HG03196 (cell line): ENCODE results near the gene MGAT4B.
A peak's percentile ranks its signal among the peaks of the same experiment; 100 is the strongest.

Experiments used
- ATAC-seq: cut with Tn5 transposase; IDR thresholded peaks from one replicate; pipeline ENCODE4 v1.9.1; 2021; ENCODE audit not compliant: unreplicated experiment

Gene MGAT4B

DNA sequence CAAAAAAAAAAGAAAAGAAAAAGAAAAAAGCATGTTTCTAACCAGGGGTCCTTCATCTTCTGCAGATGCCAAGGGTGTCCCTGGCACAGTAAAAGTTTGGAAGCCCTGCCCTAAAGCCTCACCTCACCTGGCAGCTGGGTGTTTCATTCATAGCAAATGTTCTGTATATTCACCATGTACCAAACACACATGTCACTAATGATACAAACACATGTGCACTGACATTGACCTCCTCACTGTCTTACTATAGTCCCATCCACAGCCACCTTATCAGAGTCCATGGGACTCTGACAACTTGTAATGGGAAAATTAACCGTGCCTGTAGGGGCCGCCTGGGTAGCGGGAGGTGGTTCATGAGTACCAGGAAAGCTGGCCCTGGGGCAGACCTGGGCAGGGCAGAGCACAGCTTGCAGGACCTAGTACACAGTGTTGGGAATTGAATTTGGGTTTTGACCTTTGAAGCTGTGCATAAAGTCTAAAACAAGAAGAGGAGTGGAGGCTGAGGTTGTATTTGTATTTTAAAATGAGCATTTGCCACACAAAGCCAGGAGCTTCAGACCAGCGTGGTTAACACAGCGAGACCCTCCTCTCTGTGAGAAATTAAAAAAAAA is 6.4 kb upstream of the MGAT4B start:
- no peak for ATAC-seq

DNA sequence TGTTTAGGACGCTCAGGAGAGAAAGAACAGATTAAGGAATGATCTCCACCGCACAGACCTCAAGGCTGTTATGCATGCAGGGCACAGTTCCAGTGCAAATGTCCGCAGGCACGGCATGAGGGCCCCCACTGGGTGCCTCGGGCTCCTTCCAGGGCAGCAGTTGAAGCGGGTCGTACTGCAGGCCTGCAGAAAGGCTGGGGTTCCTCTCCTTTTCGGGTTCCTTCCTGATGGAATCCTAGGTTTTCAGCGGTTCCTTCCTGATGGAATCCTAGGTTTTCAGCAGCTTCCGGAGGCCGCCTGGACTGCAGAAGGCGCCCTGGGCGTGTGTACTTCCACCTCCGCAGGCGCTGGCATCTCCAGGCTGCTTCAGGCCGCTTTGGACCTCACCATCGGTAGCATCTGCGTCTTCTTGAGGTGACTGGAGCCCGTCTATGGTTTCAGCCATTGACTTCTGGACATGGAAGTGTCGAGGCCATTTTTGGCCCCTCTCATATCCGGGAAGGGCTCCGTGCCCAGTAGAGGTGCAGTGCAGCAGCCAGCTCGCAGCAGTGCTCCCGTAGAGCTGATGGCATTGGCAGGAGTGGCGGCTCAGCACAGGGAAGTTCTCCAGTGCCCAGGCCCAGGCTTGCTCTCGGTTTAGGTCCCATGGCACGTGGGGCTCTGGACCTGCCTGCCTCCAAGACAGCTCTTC is 5.6 kb upstream of the MGAT4B start:
- ATAC-seq: no peak

DNA sequence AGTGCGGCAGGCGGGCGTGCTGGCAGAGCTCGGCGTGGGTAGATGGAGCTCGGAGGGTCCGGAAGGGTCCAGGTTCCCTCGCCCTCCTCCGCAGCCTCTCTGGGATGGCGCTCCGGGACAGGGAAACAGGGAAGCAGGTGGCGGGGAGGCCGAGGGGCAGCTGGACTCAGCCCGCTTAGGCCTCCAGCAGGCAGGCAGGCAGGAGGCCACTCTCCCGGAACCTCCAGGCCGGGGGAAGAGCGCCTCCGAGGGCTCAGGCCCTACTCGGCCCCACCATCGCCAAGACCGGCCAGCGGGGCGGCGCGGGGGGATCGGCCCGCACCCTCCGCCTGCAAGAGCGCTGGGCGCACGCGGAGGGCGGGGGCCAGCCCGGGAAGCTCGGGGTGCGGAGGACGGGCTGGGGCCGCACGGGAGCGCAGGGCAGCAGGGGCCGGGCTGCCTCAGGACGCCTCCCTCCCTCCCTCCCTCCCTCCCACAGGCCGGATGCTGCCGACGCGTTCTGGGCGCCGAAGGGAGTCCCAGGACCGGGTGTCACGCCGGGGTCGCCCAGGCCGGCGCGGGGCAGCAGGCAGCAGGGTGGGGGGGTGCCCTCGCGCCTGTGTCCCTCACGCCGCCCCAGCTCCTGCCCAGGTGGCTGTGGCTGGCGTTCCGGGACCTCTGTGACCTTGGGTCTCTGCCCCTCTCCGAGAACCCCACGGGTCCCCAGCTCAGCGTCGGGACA is 977 bp downstream of the MGAT4B start:
- peak; percentile 18 for ATAC-seq

DNA sequence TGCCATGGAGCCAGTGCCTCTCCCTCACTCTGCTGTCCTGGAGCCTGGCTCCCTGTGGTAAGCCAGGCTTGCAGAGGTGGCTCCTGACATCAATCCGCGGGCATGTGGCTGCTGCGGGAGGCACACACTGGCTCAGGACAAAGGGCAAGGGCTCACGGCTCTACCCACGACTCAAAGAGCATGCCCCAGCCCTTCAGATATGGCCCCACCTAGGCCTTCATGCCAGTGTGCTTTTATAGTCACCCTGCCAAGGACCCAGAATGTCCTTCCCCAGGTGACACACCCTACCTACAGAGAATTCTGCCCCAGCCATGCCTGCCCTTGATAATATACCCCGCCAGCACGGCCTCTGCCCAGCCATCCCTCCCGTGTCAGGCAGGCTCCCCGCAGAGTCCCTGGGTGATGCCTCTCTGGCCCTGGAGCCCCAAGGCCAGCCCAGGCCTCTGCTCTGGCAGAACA is 1.6 kb downstream of the MGAT4B start:
- ATAC-seq: no peak

DNA sequence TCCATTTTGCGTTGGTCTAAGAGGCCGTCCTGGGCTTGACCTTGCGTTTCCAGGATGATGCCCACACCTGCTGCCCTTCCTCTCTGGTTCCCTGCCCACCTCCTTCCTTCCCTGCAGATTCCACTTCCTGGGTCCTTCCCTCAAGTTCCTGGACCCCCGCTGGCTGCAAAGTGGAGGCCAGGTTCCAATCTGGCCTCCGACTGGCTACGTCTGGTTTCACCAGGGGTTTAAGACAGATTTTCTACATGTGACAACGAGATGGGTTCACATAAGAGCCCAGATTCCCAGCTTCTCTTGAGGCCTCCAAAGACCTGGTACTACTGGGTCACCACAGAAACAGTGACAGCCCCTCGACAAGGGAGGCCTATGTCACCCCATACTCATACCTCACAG is 2.1 kb downstream of the MGAT4B start:
- ATAC-seq: no peak

DNA sequence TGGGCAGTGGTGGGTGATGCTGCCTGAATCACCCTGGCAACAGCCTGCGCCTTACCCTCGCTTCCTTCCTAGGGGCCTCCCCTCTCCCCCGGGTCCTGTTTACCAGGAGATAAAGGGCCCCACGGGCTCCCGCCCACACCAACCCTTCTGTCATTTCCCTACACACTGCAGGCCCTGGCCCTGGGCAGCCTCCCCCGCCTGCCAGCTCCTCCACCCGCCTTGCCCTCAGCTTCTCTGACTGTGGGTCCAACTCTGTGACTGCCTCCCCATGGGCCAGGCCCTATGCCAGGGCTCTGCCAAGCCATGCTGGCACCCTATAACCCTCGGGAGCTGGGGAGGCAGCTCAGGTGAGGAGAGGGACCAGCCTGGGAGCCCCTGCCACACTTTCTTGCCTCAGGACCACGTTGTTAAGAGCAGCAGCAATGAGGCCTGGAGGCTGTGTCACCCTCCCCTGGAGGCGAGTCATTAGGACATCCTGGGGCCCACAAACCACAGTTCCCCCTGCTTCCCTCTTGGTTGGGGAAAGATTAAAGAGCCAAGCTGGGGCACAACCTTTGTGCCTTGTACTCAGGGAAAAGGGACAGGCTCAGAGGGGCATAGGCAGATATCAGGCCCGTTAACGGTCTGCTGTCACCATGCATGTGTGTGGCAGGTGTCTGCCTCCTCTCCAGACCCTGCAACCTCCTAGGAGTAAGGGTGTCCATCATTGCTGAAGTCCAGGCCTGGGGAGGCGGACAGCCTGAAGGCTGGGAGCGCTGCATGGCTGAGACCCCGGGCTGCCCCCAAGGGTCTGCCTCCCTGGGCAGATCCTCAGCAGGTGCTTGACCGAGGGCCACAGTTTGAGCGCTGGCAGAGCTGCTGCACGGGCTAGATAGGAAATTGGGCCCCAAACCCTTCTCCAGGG is 2.8 kb downstream of the MGAT4B start:
- no peak for ATAC-seq

DNA sequence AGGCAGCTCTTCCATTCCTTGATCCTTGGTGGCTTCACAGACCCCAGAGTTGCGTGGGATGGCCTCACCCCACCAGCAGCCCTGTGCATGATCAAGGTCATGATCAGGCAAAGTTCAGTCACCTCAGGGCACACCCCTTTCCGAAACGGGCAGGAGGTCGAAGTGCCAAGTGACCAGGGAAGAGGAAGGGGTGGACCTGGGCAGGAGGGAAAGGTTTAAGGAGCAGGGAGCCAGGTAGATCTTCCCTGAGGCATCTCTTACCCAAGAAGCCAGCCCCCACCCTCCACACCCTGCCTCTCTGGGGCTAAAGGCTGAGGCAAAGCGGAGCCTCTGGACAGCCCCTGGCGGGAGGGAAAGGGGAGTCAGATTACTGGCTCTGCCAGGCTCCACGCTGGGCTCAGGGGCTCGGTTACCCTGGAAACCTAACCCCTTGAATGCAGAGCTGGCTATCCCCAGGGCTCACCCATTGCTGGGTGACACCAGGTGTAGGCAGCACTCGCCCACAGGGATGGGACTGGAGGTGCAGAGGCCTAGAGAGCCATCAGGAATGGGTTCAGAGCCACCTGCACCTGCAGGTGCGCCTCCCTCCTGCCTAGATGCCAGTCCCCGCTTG is 3.6 kb downstream of the MGAT4B start:
- ATAC-seq: no peak

DNA sequence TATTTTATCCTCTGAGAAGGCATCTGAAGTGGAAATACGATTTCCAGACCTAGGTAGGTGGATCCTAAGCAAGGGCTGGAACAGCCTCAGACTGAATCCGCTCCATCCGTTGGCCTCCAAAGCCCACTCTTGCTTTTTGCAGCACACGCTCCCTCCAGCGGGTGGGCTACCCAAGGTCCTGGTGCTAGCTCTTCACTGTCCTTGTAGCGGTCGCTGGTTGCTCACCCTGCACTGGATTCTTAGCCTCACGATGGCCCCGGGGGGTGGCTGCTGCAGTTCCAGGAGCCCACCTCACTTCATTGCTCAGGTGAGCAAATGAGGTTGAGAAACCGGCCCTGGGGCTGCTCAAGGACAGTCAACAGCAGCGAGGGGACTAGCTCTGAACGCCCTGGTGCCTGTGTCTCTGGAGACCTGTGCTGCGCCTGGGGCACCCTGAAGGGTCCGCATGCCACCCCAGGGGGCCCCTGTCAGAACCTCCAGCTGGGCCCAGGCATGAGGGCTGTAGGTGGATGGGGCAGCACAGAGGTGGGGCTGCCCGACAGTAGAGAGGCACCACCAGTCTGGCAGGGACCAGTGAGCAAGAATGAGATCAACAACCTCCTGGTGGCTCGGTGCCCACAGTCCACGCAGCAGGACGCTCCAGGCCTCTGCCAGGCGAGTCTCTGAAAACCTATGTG is 4.3 kb downstream of the MGAT4B start:
- ATAC-seq: no peak

DNA sequence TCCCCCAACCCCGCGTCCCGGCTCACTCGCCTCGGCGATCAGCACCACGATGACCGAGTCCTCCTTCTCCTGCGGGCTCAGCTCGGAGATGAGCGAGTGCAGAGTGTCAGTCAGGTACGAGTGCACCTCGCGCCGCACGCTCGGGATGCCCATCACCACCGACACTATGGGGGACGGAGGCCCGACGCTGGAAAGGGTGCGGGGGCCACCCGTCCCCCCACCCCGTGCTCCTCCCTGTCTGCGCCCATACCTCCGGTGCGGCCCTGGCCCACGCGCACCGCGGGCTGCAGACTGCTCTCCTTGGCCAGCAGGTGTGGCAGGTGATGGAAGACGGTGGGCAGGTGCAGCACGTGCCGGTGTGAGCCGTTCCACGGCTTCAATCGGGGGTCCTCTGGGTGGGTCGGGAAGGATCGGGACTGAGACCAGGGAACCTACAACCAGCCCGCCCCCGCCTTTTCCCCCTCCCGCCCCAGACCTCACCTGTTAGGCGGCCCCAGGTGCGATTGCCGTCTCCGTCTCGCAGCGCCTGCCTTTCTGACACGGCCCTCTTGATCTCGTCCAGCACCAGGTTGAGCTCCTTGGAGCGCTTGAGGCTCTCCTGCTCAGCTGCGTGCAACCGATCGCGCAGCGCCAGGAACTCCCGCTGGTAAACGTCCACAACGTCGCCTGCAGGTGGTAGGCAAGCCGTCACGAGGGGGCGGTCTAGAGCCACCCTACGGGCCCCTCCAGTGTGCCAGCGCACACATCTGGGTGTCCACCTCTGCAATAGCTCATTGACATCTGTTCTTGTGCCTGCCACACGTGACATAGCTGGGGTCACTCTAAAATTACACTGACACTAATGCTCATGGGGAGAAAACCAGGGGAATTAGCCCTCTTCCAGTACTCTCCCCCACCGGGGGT is 5.1 kb downstream of the MGAT4B start:
- ATAC-seq: peak; percentile 25

DNA sequence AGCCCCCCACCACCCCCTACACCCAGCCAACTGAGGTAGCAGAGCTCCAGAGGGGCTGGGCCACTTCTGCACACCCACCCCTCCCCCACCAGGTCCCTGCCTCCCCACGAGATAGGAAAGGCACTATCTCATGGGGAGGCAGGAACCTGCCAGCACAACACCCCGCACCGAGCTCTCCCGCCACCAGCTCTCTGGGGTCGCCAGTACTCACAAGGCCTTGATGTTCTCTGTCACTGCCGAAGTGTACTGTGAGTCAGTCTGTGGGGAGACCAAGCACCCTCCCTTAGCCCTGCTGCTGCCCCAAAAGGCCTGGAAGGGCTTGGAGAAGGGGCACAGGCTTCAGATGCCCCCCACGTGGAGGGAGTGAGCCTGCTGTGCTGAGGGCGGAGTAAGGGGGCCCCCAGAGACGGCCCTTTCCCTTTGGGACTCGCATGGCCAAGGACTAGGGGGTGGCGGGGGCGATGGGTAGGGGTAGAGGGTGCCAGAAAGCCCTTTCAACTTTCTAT is 5.9 kb downstream of the MGAT4B start:
- ATAC-seq: no peak

DNA sequence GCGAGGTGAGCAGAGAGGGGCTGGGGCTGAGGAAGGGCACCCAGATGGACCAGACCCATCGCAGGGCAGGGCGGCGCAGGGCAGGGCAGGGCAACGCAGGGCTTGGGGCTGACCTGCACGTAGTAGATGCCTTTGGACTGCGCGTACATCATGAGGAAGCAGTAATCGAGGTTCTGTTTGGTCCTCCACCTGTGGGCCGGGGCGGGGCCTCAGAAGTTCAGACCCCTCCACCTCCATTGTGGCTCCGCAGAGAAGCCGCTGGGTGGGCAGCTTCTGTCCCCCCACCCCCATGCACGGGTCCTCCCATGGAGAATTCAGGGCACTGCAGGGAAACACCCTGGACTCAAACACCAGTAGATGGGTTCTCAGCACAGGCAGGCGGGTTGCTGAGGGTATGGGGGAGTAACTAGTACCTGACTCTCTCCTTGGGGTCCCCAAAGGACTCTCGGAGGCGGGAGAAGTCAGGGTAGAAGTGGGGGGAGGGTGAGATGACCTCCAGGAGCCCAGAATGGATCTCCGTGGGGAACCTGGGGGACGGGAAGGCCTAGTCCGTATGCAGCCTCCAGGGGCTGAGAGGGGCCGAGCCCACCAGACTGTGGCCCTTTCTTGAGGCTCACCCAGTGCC is 6.5 kb downstream of the MGAT4B start:
- ATAC-seq: no peak

DNA sequence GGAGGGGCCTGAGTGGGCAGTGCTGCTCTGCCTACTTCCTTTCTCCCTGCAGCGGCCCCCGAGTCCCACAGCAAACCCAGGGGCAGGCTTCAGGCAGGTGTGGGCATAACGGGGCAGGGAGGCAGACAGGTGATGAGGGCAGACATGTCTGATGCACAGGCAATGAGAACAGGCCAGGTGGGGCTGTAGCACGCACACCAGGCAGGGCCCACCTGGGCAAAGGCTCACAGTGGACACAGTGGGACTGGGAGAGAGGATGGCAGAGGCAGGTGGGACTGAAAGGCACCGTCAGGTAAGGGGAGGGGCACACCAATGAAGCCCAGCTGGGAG is 7.1 kb downstream of the MGAT4B start:
- ATAC-seq: no peak

DNA sequence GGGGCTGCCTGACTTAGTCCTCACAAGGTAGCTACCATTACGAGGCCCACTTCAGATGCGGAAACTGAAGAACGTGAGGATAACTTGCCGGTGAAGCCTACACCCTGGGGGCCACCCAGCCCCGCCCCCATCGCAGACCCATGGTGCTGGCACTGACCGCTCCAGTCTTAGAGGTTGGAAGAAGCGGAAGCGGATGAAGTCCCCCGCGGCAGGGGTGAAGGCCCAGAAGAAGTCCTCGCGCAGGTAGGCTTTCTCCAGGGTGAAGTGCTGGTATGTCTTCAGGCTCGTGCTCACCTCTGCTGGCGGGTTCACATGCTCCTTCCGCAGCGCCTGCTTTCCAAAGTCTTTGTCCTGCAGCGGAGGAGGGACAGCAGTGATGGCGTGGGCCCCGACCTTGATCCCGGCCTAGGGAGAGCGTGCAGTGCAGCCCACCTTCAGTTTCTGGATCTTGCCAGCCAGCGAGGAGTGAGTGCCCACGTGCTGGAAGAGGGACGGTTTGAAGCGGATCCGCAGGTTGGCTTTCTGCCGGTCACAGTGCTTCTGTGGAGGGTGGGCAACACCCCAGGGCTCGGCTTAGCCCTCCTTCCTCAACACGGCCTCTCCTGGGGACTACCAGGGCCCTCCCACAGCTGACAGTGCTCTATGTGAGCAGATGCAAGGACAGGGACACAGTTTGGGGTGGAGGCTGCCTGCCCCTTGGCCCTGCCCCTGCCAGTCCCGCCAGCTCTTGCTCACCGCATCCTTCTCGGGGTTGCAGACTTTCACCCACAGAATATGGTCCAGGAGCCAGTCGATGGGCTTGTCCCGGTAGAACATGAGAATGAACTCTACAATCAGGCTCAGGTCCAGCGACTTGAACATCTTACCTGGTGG is 7.7 kb downstream of the MGAT4B start:
- ATAC-seq: no peak

DNA sequence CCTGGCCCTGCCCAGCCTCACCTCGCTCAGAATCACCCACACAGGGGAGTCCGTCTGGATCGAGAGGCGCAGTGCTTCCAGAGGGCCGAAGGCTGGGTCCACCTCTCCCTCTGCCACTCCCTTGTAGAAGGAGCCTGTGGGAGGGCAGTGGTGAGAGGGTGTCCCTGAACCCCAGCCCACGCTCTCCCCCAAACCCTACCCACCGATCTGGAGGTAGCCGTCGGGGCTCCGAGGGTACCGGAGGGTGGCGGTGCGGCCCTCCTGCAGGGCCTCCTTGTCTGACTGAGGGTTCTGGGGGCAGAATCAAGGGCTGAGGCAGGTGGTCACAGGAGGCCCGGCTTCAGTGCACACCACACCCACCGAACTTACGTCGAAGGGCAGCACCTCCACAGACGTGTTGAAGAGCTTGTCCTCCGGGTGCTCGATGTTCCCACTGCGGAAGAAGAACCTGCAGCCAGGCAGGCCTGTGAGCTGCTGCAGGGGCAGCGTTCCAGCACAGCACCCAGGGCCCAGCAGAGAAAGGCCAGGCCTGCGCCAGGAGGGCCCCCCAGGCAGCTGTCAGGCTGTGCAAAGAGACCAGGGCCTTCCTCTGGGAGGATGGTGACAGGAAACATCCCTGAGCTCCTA is 8.4 kb downstream of the MGAT4B start:
- ATAC-seq: no peak

DNA sequence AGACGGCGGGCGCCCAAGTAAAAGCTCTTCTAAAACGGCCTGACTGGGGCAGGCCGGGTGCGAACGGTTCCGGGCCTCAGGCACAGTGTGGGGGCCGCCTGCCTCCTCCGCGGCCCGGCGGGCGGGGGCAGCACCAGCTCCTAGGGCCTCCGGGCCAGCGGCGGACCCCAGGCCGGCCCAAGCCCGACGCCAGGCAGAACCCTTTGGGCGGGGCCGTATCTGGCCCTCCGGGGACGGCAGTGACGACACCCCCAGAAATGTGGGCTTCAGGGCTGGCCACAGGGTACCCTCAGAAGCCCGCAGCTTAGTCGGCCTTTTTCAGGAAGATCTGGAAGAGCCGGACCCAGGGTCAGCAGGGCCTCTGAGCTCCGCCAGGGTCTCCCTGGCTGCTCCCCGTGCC is 8.9 kb downstream of the MGAT4B start:
- no peak for ATAC-seq

DNA sequence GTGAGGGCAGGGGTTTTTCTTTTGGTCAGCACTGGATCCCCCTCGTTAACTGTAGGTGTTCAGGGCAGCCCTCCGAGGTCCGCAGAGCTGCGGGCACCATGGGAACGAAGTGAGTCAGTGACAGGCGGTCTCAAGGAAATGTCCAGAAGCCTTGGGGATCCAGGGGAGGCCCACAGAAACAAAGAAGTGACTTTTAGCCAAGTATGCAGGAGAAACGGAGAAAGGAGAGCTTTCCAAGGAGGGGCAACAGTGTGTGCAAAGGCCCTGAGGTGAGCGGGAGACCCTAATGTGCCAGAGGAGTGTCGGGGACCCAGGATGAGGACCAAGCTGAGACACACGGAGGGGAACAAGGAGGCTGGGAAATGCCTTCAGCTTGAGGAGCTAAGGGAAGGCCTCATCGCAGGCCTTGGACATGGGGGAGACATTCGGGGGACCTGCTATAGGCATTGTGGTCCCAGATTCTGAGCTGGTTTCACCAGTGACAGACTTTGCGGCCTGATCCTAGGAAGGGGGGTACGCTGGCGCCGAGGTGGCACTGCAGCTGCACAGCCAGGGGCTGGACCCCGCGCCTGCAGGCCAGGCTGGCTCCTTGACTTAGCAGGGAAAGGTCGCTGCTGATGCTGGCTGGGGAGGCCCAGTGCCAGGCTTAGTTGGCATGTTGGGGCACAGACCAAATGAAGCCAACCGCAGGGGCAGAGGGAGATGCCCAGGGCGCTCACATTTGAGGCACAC is 9.6 kb downstream of the MGAT4B start:
- ATAC-seq: no peak
